Measurements from ENCODE around the gene NOTCH3.

The NOTCH3 gene

DNA sequence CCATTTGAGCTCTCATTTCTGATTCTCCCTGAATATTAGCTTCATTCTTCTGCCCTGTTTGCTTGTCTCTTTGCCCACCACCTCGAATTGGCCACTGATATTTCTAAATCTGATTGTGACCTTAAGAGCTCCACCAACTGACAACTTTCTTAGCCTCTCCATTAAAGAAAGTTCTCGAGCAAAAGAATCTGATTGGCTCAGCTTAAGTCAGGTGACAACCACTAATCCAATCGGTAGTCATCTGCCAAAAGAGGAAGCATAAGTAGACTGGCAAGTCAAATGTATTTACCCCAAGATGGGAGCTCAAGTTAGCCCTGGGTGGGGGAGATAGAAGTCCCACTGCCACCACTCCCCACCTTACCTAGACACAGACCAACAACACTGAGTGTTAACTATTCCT is 41.5 kb downstream of the NOTCH3 start:
- DNase-seq, result no peak

DNA sequence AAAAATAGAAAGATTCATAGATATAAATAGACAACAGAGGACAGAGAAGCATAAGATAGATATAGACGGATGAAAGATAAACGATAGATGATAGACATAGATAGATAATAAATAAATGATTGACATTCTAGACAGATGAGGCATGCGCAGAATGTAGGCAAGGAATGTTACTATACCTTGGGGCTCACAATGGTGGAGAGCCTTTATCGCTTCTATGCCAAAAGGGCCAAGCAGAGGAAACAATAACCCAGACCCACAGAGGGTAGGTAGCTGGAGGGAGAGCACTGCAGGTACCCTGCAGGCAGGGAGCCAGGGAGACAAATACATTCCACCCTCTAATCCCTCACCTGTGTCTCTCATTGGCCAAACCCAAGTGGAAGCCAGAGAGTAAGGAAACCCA is 44.4 kb downstream of the NOTCH3 start:
- no peak for DNase-seq

DNA sequence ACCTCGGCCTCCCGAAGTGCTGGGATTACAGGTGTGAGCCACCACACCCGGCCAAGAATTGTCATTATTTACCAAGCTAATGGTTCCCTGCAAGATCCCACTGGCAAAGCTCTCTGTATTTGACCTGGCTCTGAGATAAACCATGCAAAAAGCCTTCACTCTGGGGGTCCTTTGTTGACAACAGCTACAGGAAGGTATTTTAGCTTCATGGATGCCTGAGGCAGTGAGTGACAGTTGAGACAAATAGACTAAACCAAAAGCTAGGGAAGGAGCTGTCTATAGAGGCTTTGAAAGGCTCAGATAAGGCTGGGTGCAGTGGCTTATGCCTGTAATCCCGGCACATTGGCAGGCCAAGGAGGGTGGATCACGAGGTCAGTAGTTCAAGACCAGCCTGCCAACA is 45.5 kb downstream of the NOTCH3 start:
- DNase-seq, result no peak

DNA sequence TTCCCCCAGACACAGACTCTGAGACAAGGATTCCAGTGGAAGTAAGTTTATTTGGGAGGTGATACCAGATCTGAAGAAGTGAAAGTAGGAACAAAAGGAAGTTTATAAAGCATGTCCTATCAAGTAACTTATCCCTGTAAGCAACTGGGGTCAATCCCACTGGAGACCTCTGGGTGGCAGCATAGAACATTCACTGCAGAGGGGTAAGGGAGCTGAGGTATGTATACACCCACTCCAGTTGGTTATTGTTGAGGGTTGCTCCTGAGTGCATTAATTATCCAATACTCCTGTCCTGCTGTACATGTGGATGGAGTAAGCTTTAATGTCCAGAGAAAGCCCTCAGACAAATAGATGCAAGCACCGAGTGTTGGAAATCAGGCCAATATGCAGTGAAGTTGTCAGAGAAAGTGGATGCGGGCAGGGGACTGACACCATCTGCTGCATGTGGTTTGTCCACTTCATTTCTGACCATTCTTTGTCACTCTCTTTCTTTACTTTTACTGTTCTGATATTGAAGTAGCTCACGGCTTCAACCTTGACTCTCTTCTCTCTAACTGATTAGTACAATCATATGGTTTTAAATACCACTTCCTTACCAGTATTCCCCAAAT is 46.7 kb downstream of the NOTCH3 start:
- peak; percentile 38 to 68 for DNase-seq

DNA sequence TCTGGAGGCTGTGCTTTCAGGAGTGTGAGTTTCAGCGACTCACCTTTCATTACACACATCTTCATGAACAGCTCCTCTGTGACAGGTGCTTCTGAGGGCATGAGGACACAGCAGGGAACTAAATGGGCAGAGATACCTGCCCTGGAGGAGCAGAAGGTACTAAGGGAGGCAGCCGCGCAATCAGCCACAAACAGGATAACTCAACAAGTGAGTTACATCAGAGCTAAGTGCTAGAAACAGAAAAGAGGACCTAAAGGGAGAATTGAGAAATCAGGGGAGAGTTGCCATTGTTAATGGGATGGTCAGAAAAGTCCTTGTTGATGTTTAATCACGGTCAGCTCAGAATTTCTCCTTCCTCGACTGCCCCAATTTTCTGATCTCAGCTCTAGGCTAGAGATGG is 51.1 kb downstream of the NOTCH3 start:
- no peak for DNase-seq

DNA sequence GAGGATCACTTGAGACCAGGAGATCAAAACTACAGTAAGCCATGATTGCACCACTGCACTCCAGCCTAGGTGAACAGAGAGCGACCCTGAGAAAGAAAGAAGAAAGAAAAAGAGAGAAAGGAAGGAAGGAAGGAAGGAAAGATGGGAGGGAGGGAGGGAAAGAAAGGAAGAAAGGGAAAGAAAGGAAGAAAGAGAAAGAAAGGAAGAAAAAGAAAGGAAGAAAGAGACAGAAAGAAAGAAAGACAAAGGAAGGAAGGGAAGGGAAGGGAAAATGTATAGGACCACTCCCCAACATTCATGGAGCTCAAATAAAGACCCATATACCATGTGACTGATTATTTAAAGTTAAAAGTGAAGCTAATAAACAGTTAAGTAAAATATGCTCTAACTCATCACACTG is 53.7 kb downstream of the NOTCH3 start:
- no peak for DNase-seq

DNA sequence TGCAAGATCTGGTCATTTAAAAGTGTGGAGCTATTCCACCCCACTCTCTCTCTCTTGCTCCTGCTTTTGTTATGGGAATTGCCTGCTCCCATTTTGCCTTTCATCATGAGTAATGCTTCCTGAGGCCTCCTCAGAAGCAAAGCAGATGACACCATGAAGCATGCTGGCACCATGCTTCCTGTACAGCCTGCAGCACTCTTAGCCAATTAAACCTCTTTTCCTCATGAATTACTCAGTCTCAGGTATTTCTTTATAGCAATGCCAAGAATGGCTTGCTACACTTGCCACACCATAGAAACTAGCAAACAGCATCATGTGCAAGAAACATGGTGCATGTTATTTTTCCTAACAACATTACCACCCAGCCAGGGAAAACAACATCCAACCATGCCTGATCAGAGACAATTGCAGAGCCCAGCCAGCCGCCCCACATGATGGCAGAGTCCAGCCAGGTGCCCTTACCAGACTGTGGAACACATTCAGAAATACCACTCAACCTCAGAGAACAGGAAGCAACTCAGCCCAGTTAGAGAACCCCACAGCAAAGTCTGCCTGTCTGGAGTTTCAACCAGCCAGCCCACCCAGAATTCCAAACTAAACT is 56.6 kb downstream of the NOTCH3 start:
- no peak for DNase-seq

DNA sequence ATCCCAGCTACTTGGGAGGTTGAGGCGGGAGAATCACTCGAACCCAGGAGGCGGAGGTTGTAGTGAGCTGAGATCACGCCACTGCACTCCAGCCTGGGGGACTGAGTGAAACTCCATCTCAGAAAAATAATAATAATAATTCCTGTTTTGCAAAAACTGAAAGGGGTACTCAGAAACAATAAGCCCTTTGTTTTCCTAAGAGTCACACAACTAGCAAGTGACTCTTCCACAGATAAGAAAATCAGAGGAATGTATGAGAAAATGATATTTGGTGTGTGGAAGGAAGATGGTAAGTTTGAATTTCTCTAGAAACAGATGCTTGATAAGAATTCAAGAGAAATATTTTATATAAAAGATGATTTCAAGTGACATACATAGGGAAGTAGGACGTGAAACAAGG is 58.5 kb downstream of the NOTCH3 start:
- no peak for DNase-seq

DNA sequence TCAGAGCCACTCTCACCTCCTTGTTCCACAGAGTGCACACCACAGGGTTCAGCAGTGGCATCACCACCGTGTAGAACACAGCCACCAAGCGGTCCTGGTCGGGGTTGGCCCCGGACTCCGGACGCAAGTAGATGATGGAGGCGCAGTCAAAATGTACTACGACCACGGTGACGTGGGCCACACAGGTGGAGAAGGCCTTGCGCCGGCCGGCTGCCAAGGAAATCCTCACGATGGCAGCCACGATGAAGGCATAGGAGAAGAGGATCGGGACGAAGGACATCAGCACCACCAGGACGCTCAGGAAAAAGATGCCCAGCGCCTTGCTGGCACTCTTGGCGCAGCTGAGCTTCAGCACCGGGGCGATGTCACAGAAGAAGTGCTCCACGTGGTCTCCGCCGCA is 59.7 kb downstream of the NOTCH3 start:
- DNase-seq, result no peak

DNA sequence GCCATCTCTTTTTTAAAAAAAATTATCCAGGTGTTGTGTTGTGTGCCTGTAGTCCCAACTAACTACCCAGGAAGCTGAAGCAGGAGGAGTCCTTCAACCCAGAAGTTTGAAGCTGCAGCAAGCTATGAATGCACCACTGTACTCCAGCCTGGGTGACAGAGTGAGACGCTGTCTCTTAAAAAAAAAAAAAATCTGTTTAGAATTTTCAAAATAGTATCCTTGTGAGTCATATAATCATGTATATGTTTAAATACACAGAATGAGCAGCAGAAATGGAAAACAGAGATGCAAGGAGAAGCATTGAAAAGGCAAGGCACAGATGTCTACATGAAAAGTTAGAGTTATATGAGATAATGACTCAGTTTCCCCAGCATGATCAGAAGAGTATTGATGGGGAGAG is 62.4 kb downstream of the NOTCH3 start:
- DNase-seq, result no peak

DNA sequence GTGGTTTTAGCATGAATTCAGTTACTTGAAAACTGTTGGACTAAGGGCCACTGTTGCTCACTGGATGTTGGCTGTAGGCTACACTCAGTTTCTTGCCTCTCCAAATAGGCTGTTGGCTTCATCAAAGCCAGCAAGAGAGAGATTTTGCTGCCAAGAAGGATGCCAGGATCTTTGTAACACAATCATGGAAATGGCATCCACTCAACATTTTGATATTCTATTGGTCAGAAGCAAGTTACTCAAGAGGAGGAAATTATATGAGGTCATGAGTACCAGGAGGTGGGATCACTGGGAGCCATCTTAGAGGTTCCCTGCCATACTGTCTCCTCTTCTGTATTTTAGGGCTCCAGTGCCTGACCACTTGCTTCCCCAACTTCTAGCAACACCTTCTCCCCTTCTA is 63.0 kb downstream of the NOTCH3 start:
- no peak for DNase-seq

DNA sequence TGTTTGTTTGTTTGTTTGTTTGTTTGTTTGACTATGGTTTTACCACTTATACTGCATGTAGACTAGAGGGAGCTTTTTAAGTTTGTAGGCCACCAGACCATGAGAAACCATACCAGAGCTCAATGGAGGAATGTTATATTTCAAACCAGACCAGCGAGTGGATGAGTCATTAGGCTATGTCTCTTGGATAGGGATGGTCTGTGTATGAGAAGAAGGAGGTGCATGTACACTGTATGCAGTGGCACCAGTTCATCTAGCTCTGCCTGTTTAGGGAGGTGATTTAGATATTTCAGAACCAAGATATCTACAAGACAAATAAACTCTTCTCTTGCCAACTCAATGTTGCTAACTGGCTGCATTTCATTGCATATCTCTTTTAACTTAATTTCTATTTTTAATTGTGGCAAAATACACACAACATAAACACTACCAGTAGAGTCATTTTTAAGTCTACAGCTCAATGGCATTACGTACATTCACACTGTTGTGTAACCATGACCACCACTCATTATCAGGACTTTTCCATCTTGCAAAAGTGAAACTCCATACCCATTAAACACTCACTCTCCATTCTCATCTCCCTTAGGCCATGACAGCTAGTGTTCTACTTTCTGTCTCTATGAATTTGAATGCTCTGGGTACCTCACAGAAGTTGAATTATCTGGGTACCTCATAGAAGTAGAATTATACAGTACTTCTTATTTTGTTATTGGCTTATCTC is 64.4 kb downstream of the NOTCH3 start:
- DNase-seq, result no peak

DNA sequence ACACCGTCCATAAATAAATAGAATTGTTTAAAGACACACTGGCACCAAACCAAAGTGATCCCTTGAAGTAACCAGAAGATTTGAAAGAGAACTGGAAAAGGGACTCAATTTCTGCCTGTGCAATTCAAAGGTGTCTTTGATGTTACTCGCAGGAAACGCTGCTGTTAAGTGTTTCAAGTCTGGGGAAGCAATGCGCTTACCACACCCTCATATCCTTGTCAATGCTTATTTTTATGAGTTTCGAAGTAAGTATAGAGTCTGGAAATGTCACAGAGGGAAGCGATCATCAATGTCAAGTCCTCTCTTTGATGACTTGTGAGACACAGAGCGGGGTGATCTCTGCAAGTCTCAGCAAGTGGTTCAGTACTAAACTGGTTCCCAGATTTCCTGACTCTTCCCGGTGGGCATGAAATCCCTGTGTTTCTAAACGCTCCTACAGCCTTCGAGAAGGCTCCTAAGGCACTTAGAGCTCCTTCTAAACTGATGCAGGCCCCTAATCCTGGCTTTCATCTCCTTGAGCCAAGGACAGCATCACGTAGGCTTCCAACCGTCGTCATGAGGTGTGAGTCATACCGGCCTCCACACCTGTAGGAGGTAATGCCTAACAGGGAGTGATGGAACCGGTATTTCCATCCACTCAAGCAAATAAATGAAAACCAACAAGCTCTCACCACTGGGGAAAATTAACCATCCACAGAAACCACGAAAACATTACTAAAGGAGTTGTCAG is 70.8 kb downstream of the NOTCH3 start:
- DNase-seq, result no peak

DNA sequence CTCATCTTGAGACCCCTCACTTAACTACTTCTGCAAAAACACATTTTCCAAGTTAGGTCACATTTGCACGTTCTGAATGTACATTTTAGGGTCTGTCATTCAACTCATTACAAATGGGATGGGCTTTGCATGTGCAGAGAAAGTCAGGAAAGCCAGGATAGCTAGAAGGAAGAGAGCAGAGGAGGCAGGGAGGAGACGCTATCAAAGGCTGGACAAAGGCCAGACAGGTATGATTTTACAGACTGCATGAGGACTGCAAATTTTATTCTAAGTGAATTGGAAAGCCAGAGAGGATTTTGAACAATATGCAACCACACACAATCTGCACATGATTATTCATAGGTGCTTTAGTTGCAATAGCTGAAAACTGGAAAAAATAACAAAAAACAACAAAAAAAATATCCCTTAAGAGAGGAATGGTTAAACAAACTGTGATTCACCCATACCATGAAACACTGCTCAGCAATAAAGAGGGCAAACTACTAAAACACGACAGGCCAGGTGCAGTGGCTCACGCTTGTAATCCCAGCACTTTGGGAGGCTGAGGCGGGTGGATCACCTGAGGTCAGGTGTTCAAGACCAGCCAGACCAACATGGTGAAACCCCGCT is 72.5 kb downstream of the NOTCH3 start:
- no peak for DNase-seq

DNA sequence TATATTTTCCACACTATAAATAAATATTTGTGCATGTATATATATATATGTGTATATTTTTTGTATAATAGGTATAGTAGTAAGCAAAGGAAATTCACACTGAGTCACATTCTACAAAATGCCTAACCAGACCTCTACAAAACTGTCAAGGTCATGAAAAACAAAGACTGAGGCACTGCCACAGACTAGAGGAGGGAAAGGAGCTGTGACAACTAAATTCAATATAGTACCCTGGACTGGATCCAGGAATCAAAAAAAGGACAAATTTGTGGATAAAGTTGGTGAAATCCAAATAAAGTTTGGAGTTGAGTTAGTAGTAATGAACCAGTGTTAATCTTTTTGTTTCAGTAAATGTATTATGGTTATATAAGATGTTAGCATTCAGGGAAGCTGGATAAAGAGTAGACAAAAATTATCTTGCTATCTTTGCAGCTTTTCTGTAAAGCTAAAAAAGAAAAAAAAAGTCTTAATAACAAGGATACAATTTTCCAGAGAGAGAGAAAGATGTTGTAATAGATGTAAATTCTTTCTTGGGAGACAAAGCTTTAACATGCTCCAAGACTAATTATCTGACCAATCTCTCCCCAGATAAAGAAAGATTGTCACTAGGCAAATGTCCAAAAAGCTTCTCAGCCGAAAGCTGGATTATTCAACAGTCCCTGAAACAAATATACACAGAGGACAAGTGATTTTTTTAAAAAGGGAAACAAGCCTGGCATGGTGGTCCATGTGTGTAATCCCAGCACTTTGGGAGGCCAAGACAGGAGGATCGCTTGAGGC is 74.5 kb downstream of the NOTCH3 start:
- peak in 1 of 2 experiments; percentile 29 for DNase-seq

DNA sequence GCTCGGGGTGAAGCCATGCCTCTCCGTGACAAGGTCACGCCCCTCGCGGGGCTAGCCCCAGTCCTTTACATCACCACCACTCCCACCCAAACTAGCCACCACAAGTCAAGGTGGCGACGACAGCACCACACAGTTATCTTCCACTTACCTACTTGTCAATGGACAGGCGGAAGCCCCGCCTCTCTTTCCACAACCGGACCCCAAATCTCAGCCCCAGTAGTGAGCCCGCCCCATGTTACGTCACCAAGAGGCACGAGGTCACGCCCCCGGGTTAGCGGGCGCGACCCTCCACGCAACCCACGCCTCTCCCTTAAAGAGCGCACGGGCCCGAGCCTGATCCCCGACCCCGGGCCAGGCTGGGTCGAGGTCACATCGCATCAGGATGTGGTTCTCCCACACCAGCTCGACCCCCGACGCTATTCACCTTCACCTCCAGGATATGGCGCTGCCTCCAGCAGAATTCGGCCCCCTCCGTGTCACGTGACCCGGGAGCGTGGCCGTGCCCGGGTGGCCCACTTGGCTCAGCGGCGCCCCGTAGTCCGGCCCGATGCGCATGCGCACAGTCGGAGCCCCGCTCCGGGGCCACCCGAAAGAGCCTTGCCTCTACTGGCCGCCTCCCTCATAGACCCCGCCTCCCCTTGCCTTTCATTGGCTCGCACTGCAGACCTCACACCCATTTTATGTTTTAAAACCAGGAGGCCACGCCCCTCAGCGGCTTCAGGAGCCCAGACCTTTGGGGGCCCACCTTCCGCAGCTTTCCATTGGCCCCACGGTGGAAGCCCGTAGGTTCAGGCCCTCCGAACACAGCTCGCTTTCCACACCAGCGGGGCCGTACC is 75.3 kb downstream of the NOTCH3 start:
- peak; percentile 96 to 99 for DNase-seq

DNA sequence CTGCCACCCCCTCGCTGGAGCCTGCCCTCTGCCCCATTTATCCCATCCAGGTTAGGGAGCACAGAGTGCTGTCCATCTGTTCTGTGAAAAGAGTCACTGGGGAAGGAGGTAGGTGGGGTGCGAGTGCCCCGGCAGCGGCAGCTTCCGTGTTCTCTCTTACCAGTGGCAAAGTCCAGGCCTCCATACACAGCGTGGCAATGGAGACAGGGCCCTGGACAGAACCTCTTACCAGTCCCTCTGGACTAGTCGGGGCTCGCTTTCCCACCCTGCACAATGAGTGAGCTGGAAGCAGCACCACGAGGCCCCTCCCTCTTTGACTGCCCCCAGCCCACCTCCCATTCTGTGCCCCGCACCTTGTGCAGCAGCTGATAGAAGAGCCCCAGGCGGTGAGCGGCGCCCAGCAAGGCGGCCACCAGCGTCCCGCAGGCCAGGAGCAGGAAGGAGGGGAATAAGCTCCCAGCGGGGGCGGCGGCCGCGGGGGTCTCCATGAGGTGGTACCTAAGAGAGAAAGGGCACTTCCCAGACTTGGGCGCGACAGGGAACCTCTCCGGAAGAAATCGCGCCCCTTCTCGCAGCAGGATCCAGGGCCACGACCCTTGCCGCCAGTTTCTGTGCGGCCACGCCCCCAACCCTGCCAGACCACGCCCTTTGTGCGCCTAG is 76.1 kb downstream of the NOTCH3 start:
- no peak for DNase-seq

DNA sequence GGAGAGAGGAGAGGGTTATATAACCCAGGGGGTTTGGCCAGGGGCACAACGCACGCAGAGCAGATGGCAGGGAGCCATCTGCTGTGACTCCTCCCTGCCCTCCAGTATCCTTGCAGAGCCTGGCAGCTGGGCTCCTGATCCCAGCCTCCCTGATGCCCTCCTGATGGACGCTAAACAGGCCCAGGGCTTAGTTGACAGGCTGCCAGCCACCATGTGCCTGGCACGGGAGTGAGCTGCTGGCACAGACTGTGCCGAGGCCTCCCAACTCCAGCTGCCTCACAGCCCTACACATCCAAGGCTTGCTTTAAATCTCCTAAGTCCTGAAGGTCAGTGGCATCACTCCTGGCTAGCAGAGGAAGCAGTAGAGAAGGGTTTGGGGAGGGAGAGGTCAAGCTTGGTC is 76.9 kb downstream of the NOTCH3 start:
- DNase-seq, result no peak

DNA sequence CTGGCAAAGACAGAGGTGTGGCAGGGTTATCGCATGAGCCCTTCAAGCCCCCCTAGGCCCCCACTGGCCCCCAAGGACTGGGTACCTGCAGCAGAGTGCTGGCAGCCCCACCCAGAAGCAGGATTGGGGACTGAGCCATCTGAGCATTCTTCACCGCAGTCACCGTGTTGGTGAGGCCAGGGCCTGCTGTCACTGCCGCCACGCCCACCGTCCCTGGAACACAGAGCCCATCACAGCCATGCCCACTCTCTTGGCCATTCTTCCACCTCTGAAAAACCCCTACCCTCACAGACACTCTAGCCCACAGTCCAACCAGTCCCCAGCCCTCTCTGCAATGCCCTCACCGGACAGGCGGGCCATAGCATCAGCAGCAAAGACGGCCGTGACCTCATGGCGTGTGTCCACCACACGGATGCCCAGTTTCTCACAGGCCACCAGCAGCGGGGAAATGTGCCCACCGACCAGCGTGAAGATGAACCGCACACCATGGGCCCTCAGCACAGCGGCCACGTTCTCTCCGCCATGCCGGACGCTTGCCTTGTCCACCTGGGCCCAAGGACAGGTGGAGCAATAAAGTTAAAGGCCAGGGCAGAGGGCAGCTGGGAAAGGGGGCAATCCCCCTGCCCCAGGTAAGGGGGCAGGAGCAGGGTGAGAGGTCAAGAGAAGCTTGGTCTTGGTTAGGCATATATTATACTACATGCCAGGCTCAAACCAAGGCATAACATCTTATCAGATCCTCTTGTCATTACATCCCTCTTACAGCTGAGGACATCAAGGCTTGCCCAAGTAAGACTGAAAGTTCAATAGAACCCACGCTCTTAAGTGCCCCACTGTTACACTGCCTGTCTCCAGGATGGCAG is 77.5 kb downstream of the NOTCH3 start:
- no peak for DNase-seq
